Keratinocyte (primary cell): Measurements from ENCODE around the gene TRMT61A. TPM values are rescaled to one million over a fixed set of nuclear protein-coding genes. Genes with fewer than 3 reads are reported as not detected.

Experiments
- DNase-seq: peaks from one replicate; pipeline ENCODE4 v3.0.0-alpha.2; 2011; ENCODE audit warnings: low read depth, missing footprints, low spot score
- FAIRE-seq: peaks from 2 replicates; lab custom pipeline; 2011; peaks lifted over from hg19 to GRCh38; lab: Jason Lieb, UNC
- H2AFZ ChIP-seq: 2 replicates; pipeline ENCODE4 v1.6.0; 2012; ENCODE audit warnings: low read length, control low read depth, inconsistent platforms; ENCODE audit not compliant: control insufficient read depth
- H3K27ac ChIP-seq: 2 replicates; pipeline ENCODE4 v1.5.1; 2011; ENCODE audit warnings: low read length; ENCODE audit not compliant: control insufficient read depth, insufficient read depth
- H3K27me3 ChIP-seq: 3 replicates; pipeline ENCODE4 v1.6.0; 2011; ENCODE audit warnings: low read length; ENCODE audit not compliant: control insufficient read depth, insufficient read depth; ENCODE audit errors: extremely low read depth
- H3K36me3 ChIP-seq, 2 experiments: 2 replicates in 1 of 2; 3 replicates in 1 of 2; pipeline ENCODE4 v1.5.1; 2011; ENCODE audit warnings: low read length in 2 of 2, mild to moderate bottlenecking in 1 of 2; ENCODE audit not compliant: control insufficient read depth in 2 of 2, insufficient read depth in 2 of 2; ENCODE audit errors: extremely low read depth in 1 of 2
- H3K4me1 ChIP-seq: 3 replicates; pipeline ENCODE4 v1.5.1; 2011; ENCODE audit warnings: low read length; ENCODE audit not compliant: control insufficient read depth, insufficient read depth; ENCODE audit errors: extremely low read depth
- H3K4me2 ChIP-seq: 3 replicates; pipeline ENCODE4 v1.6.0; 2011; ENCODE audit warnings: low read depth, low read length; ENCODE audit not compliant: control insufficient read depth, insufficient read depth; ENCODE audit errors: extremely low read depth
- H3K4me3 ChIP-seq, 3 experiments: fragments of 200-600 bp in 1 of 3; sonication (generic) in 1 of 3; 2 replicates in 2 of 3; 3 replicates in 1 of 3; pipeline ENCODE4 v1.5.1; 2011 to 2016; ENCODE audit warnings: low read length in 3 of 3, mild to moderate bottlenecking in 3 of 3, control low read depth in 2 of 3, inconsistent platforms in 1 of 3, low read depth in 1 of 3, mixed read lengths in 1 of 3, mixed run types in 1 of 3, moderate library complexity in 1 of 3; ENCODE audit not compliant: control insufficient read depth in 2 of 3, insufficient read depth in 2 of 3; ENCODE audit errors: extremely low read depth in 1 of 3
- H3K79me2 ChIP-seq: 2 replicates; pipeline ENCODE4 v1.6.0; 2012; ENCODE audit warnings: low read length; ENCODE audit not compliant: control insufficient read depth, insufficient read depth
- H3K9ac ChIP-seq: 3 replicates; pipeline ENCODE4 v1.6.0; 2011; ENCODE audit warnings: low read length; ENCODE audit not compliant: control insufficient read depth, insufficient read depth; ENCODE audit errors: extremely low read depth
- H3K9me1 ChIP-seq: 3 replicates; pipeline ENCODE4 v1.6.0; 2011; ENCODE audit warnings: low read length; ENCODE audit not compliant: control insufficient read depth, insufficient read depth; ENCODE audit errors: extremely low read depth
- H3K9me3 ChIP-seq: 2 replicates; pipeline ENCODE4 v1.5.1; 2012; ENCODE audit warnings: low read depth, low read length; ENCODE audit not compliant: control insufficient read depth
- H4K20me1 ChIP-seq: 3 replicates; pipeline ENCODE4 v1.6.0; 2011; ENCODE audit warnings: low read length; ENCODE audit not compliant: control insufficient read depth, insufficient read depth; ENCODE audit errors: extremely low read depth
- EZH2 ChIP-seq: IDR thresholded peaks from one replicate; pipeline ENCODE4 v1.6.1; 2012; ENCODE audit warnings: inconsistent platforms, mild to moderate bottlenecking, low read length, moderate library complexity
- dilution Hi-C: fragments of 300-500 bp; cut with MboI; formaldehyde crosslinking; loops from one replicate; pipeline ENCODE4 v1.7.0; 2020; ENCODE audit warnings: low sequenced_read_pairs; ENCODE audit not compliant: extremely low pct_ligation_motif_present
- polyA plus RNA-seq, 5 experiments: library from polyadenylated mRNA; depleted of rRNA in 3 of 5; stranded (reverse) in 3 of 5; stranded (forward) in 1 of 5; unstranded in 1 of 5; fragments of >200 nt; gene quantifications; 1 replicate in 1 of 5; 2 replicates in 3 of 5; 3 replicates in 1 of 5; pipeline versions ENCODE4 v1.2.1 to v1.2.3, GENCODE V29; 2011 to 2012; ENCODE audit warnings: missing spikeins in 2 of 5, low read depth in 1 of 5, low replicate concordance in 1 of 5
- TF ChIP-seq, protein P1 (sequence below), 3 experiments: IDR thresholded peaks in 1 of 3; conservative IDR thresholded peaks in 1 of 3; optimal IDR thresholded peaks in 1 of 3; 2 replicates in 2 of 3; 3 replicates in 1 of 3; pipeline versions ENCODE3 to v1.5.1; 2011; ENCODE audit warnings: low read length in 3 of 3, mild to moderate bottlenecking in 3 of 3, moderate library complexity in 2 of 3, control low read depth in 1 of 3, inconsistent platforms in 1 of 3; ENCODE audit not compliant: insufficient read depth in 2 of 3; ENCODE audit errors: extremely low read depth in 1 of 3

TRMT61A gene
- polyA plus RNA-seq, 1 donor (not counting 4 experiments of a cell fraction or from before 2014, with no cell fraction given): 4.4 TPM

DNA sequence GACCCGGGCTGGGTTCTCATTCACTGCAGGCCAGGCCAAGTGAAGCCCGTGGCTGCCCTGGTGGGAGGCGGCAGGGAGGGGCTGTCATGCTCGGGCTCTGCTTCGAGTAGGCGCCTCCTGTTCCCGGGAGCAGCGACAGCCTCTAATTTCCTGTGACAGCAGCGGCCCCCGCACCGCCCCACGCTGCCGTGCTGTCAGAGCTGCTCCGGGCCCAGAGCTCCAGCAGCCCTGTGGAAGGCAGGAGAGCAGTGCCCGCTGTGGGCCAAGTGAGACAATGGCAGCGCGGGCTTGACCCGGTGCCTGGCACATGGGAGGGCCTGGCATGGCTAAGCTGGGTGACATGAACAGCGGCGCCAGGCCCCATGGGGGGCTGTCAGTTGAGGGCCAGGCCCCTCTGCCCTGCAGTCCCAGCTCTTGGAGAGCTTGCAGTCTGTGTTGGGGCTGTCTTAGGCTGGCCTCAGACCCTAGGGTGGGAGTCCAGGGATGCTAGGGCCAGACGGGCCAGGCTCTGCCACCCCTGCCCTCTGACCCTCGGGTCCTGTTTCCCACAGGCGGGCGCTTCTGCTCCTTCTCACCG is 5.1 kb downstream of the TRMT61A start:
- Histone ChIP-seq H3K9me1 (no peaks in the 10 kb centered on the region), H3K36me3 (peaks cover 8 to 22% of the 10 kb centered on the region in 2 experiments), H3K27ac (no peak overlapping the region), H3K4me3 (no peak overlapping the region), H3K9ac (no peak overlapping the region), H3K79me2 (peaks cover 32% of the 10 kb centered on the region), H2AFZ (no peak overlapping the region), H3K9me3 (no peaks in the 10 kb centered on the region), H4K20me1 (no peaks in the 10 kb centered on the region), H3K4me2 (no peak overlapping the region), H3K4me1 (peaks cover 9% of the 10 kb centered on the region), H3K27me3 (no peaks in the 10 kb centered on the region)
- no peak for DNase-seq
- FAIRE-seq: no peak
- TF ChIP-seq EZH2: no peak
- TF ChIP-seq, protein P1, sequence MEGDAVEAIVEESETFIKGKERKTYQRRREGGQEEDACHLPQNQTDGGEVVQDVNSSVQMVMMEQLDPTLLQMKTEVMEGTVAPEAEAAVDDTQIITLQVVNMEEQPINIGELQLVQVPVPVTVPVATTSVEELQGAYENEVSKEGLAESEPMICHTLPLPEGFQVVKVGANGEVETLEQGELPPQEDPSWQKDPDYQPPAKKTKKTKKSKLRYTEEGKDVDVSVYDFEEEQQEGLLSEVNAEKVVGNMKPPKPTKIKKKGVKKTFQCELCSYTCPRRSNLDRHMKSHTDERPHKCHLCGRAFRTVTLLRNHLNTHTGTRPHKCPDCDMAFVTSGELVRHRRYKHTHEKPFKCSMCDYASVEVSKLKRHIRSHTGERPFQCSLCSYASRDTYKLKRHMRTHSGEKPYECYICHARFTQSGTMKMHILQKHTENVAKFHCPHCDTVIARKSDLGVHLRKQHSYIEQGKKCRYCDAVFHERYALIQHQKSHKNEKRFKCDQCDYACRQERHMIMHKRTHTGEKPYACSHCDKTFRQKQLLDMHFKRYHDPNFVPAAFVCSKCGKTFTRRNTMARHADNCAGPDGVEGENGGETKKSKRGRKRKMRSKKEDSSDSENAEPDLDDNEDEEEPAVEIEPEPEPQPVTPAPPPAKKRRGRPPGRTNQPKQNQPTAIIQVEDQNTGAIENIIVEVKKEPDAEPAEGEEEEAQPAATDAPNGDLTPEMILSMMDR (optimal IDR thresholded peaks at IDR 0.05 in 1 of 3, IDR thresholded peaks at IDR 0.05 in 1 of 3, conservative IDR thresholded peaks at IDR 0.05 in 1 of 3; ENCODE audit: extremely low read depth in 1 of 3, insufficient read depth in 2 of 3, low read length in 3 of 3): no peak
- dilution Hi-C loops: no loop called here

DNA sequence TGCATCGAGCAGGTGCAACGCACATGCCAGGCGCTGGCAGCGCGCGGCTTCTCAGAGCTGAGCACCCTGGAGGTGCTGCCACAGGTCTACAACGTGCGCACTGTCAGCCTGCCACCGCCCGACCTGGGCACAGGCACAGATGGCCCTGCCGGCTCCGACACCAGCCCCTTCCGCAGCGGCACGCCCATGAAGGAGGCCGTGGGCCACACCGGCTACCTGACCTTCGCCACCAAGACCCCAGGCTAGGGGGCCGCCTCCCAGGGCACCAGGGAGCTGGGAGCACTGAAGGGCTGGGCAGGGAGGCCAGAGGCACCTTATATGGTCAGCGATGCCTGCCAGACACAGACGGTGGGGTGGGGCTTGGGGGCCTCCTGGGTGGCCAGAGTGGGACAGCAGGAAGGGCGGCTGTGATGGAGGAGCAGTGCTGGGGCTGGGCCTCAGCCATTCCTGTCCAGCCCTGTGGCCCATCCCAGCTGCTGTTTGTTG is 5.6 kb downstream of the TRMT61A start:
- Histone ChIP-seq H4K20me1 (no peaks in the 10 kb centered on the region), H3K4me1 (peaks cover 12% of the 10 kb centered on the region), H3K9me1 (no peaks in the 10 kb centered on the region), H3K9me3 (no peaks in the 10 kb centered on the region), H3K4me3 (no peak overlapping the region), H3K36me3 (peaks cover 8 to 22% of the 10 kb centered on the region in 2 experiments), H3K79me2 (peaks cover 26% of the 10 kb centered on the region), H3K27ac (no peak overlapping the region), H3K4me2 (no peak overlapping the region), H3K27me3 (no peaks in the 10 kb centered on the region), H3K9ac (no peak overlapping the region), H2AFZ (no peak overlapping the region)
- no peak for DNase-seq
- no peak for FAIRE-seq
- no peak for TF ChIP-seq EZH2
- TF ChIP-seq, protein P1 (optimal IDR thresholded peaks at IDR 0.05 in 1 of 3, IDR thresholded peaks at IDR 0.05 in 1 of 3, conservative IDR thresholded peaks at IDR 0.05 in 1 of 3; ENCODE audit: extremely low read depth in 1 of 3, insufficient read depth in 2 of 3, low read length in 3 of 3): no peak
- dilution Hi-C loops: no loop called here
